GM23338 (cell line): ENCODE measurements around the gene HIBADH. TPM values are rescaled to one million over a fixed set of nuclear protein-coding genes. Genes with fewer than 3 reads are reported as not detected.

Source experiments
- ATAC-seq: fragments of 200-7000 bp; cut with Tn5 transposase; 3 replicates; pipeline ENCODE4 v1.9.1; 2020
- DNase-seq: peaks from one replicate; pipeline ENCODE4 v3.0.0-alpha.2; 2015; ENCODE audit warnings: low spot score
- H2AFZ ChIP-seq: fragments of 200-600 bp; sonication (generic); 2 replicates; pipeline ENCODE4 v1.8.0; 2016; ENCODE audit warnings: antibody characterized with exemption, mild to moderate bottlenecking, moderate library complexity
- H3F3A ChIP-seq: fragments of 200-600 bp; sonication (generic); replicated peaks from 2 replicates; pipeline ENCODE4 v1.8.0; 2017; ENCODE audit warnings: antibody characterized with exemption, mixed run types, low read depth
- H3K27ac ChIP-seq: fragments of 200-600 bp; sonication (generic); 2 replicates; pipeline ENCODE4 v1.6.1; 2016; ENCODE audit warnings: low read depth
- H3K27me3 ChIP-seq: fragments of 200-600 bp; sonication (generic); 2 replicates; pipeline ENCODE4 v1.8.0; 2016; ENCODE audit warnings: mild to moderate bottlenecking, mixed run types, moderate library complexity; ENCODE audit not compliant: insufficient read depth
- H3K36me3 ChIP-seq: fragments of 200-600 bp; sonication (generic); 2 replicates; pipeline ENCODE4 v1.8.0; 2016; ENCODE audit warnings: mild to moderate bottlenecking; ENCODE audit not compliant: insufficient read depth
- H3K4me1 ChIP-seq: fragments of 200-600 bp; sonication (generic); 2 replicates; pipeline ENCODE4 v1.8.0; 2016; ENCODE audit warnings: mild to moderate bottlenecking, moderate library complexity; ENCODE audit not compliant: insufficient read depth
- H3K4me2 ChIP-seq: fragments of 200-600 bp; sonication (generic); 2 replicates; pipeline ENCODE4 v1.7.1; 2017; ENCODE audit warnings: mixed run types
- H3K4me3 ChIP-seq: fragments of 200-600 bp; sonication (generic); 2 replicates; pipeline ENCODE4 v1.6.1; 2016; ENCODE audit warnings: mixed run types
- H3K79me2 ChIP-seq: fragments of 200-600 bp; sonication (generic); replicated peaks from 2 replicates; pipeline ENCODE4 v1.8.0; 2017; ENCODE audit warnings: mild to moderate bottlenecking; ENCODE audit not compliant: insufficient read depth
- H3K9me2 ChIP-seq: fragments of 200-600 bp; sonication (generic); 2 replicates; pipeline ENCODE4 v1.8.0; 2017; ENCODE audit not compliant: insufficient read depth
- H4K20me1 ChIP-seq: fragments of 200-600 bp; sonication (generic); replicated peaks from 2 replicates; pipeline ENCODE4 v1.8.0; 2017; ENCODE audit warnings: mild to moderate bottlenecking; ENCODE audit not compliant: insufficient read depth
- H3K27ac Mint-ChIP-seq: 2 replicates; pipeline ENCODE4 v1.8.0; 2020; ENCODE audit warnings: inconsistent platforms, mild to moderate bottlenecking, moderate library complexity, mixed read lengths
- H3K27me3 Mint-ChIP-seq: 3 replicates; pipeline ENCODE4 v1.8.0; 2022; ENCODE audit warnings: low read depth, mild to moderate bottlenecking, moderate library complexity, mixed read lengths, inconsistent platforms; ENCODE audit not compliant: insufficient read depth, poor library complexity
- H3K36me3 Mint-ChIP-seq: 3 replicates; pipeline ENCODE4 v1.8.0; 2021; ENCODE audit warnings: low read depth, mild to moderate bottlenecking, inconsistent platforms, moderate library complexity, mixed read lengths
- H3K4me1 Mint-ChIP-seq: 3 replicates; pipeline ENCODE4 v1.8.0; 2020; ENCODE audit warnings: mild to moderate bottlenecking, inconsistent platforms, mixed read lengths
- H3K4me3 Mint-ChIP-seq: 3 replicates; pipeline ENCODE4 v1.8.0; 2021; ENCODE audit warnings: moderate library complexity, mild to moderate bottlenecking, inconsistent platforms, mixed read lengths
- H3K9me3 Mint-ChIP-seq: 3 replicates; pipeline ENCODE4 v1.8.0; 2020; ENCODE audit warnings: moderate library complexity, mild to moderate bottlenecking, inconsistent platforms, mixed read lengths
- CREB1 ChIP-seq: fragments of 250-450 bp; sonication (Bioruptor Pico); IDR thresholded peaks from 2 replicates; pipeline ENCODE4 v1.5.0; 2020; ENCODE audit warnings: low read depth, mild to moderate bottlenecking, moderate library complexity
- CTCF ChIP-seq, 2 experiments: fragments of 200-600 bp in 1 of 2; sonication (generic) in 1 of 2; conservative IDR thresholded peaks; 2 replicates each; pipeline versions ENCODE4 v1.5.1 to v1.6.1; 2016 to 2017; ENCODE audit warnings: antibody characterized with exemption in 2 of 2, low read depth in 2 of 2, mild to moderate bottlenecking in 2 of 2, moderate library complexity in 1 of 2
- ETS1 ChIP-seq: IDR thresholded peaks from 2 replicates; pipeline ENCODE4 v1.6.1; 2016; ENCODE audit warnings: antibody characterized with exemption
- EZH2 ChIP-seq: fragments of 200-600 bp; sonication (generic); IDR thresholded peaks from one replicate; pipeline ENCODE4 v1.8.0; 2017; ENCODE audit warnings: antibody characterized with exemption, mild to moderate bottlenecking, low read depth; ENCODE audit not compliant: unreplicated experiment
- EZH2phosphoT487 ChIP-seq: fragments of 200-600 bp; sonication (generic); IDR thresholded peaks from one replicate; pipeline ENCODE4 v1.8.1; 2018; ENCODE audit warnings: antibody characterized with exemption; ENCODE audit not compliant: unreplicated experiment
- JUNB ChIP-seq: IDR thresholded peaks from one replicate; pipeline ENCODE4 v1.6.1; 2016; ENCODE audit warnings: antibody characterized with exemption; ENCODE audit not compliant: unreplicated experiment
- NANOG ChIP-seq: IDR thresholded peaks from 2 replicates; pipeline ENCODE4 v1.6.1; 2016; ENCODE audit warnings: antibody characterized with exemption, borderline replicate concordance
- POLR2AphosphoS5 ChIP-seq: IDR thresholded peaks from 2 replicates; pipeline ENCODE4 v1.6.1; 2016; ENCODE audit warnings: antibody characterized with exemption, low read depth
- REST ChIP-seq: IDR thresholded peaks from one replicate; pipeline ENCODE4 v1.6.1; 2018; ENCODE audit warnings: antibody characterized with exemption; ENCODE audit not compliant: unreplicated experiment
- STAT1 ChIP-seq: IDR thresholded peaks from one replicate; pipeline ENCODE4 v1.6.1; 2016; ENCODE audit warnings: antibody characterized with exemption; ENCODE audit not compliant: unreplicated experiment
- ZNF114 ChIP-seq: fragments of 250-450 bp; sonication (Bioruptor Pico); IDR thresholded peaks from 2 replicates; pipeline ENCODE4 v1.5.0; 2020; ENCODE audit warnings: mild to moderate bottlenecking, moderate library complexity
- ZNF331 ChIP-seq: fragments of 250-450 bp; sonication (Bioruptor Pico); IDR thresholded peaks from 2 replicates; pipeline ENCODE4 v1.5.0; 2020; ENCODE audit warnings: low read depth, mild to moderate bottlenecking, moderate library complexity
- ZNF462 ChIP-seq: fragments of 250-450 bp; sonication (Bioruptor Pico); IDR thresholded peaks from 2 replicates; pipeline ENCODE4 v1.5.0; 2020; ENCODE audit warnings: mild to moderate bottlenecking, moderate library complexity
- polyA plus RNA-seq: library from polyadenylated mRNA; unstranded; fragments of >200 nt; fragmentation: Nextera tagmentation; extraction: Ambion mirVana; gene quantifications from 2 replicates; pipeline ENCODE4 v1.2.1, GENCODE V29; 2016
- total RNA-seq: library from RNA; depleted of rRNA; stranded (reverse); fragments of >200 nt; shearing (Covaris generic); gene quantifications from 2 replicates; pipeline ENCODE4 v1.2.3, GENCODE V29; 2014

The HIBADH gene
- total and polyA plus RNA-seq, 2 experiments from 2014 or later, result 31.3 to 57.0 TPM

- Mint-ChIP-seq H3K27me3 (no peaks in the 10 kb centered on the region), H3K27ac (no peak overlapping the region), H3K36me3 (peaks cover 14% of the 10 kb centered on the region), H3K9me3 (no peaks in the 10 kb centered on the region), H3K4me3 (no peak overlapping the region), H3K4me1 (peaks cover 43% of the 10 kb centered on the region)
- no peak overlapping the region for H3K27ac ChIP-seq
- no peak overlapping the region for H2AFZ ChIP-seq
- H3K27me3 ChIP-seq, result no peaks in the 10 kb centered on the region
- H3K9me2 ChIP-seq, result no peaks in the 10 kb centered on the region
- no peak overlapping the region for H3K4me3 ChIP-seq
- peaks cover 3% of the 10 kb centered on the region; the same call in 1 of the 2 replicates for H4K20me1 ChIP-seq
- TF ChIP-seq POLR2AphosphoS5 (no peak), CREB1 (no peak), EZH2 (no peak), ZNF114 (CRISPR knock-in tag) (no peak), CTCF (conservative IDR thresholded peaks at IDR 0.05; ENCODE audit: low read depth in 2 of 2) (no peak), JUNB (no peak), STAT1 (no peak), NANOG (no peak), ETS1 (no peak), REST (no peak), EZH2phosphoT487 (no peak), ZNF331 (CRISPR knock-in tag) (no peak), ZNF462 (CRISPR knock-in tag) (no peak)
- no peak overlapping the region for H3K4me2 ChIP-seq
- H3K79me2 ChIP-seq, result peaks cover 3% of the 10 kb centered on the region; the same call in 1 of the 2 replicates
- DNase-seq (no peak), ATAC-seq (no peak)
- H3K36me3 ChIP-seq, result no peaks in the 10 kb centered on the region
- peaks cover 33% of the 10 kb centered on the region for H3K4me1 ChIP-seq
- H3F3A ChIP-seq, result no peaks in the 10 kb centered on the region
Measured at GRCh38 chr7:27639851-27640250, 22.8 kb downstream of the HIBADH start.
